H9 (cell line): Measurements from ENCODE around the gene HOATZ. TPM values are rescaled to one million over a fixed set of nuclear protein-coding genes. Genes with fewer than 3 reads are reported as not detected.

Experiments used
- DNase-seq: peaks from one replicate; pipeline ENCODE4 v3.0.0-alpha.2; 2017
- H2AFZ ChIP-seq: one replicate; pipeline ENCODE4 v1.6.1; 2013; ENCODE audit warnings: mild to moderate bottlenecking, low read length, control low read depth, moderate library complexity
- H2AK5ac ChIP-seq: 2 replicates; pipeline ENCODE4 v1.6.1; 2013; ENCODE audit warnings: low read length, control low read depth, mixed read lengths; ENCODE audit not compliant: insufficient read length
- H2BK120ac ChIP-seq: one replicate; pipeline ENCODE4 v1.6.1; 2013; ENCODE audit warnings: low read depth, mild to moderate bottlenecking, low read length, control low read depth, inconsistent platforms; ENCODE audit not compliant: poor library complexity, severe bottlenecking
- H2BK12ac ChIP-seq: 2 replicates; pipeline ENCODE4 v1.6.1; 2013; ENCODE audit warnings: low read length, control low read depth, mixed read lengths, low read depth; ENCODE audit not compliant: insufficient read length
- H2BK15ac ChIP-seq: 2 replicates; pipeline ENCODE4 v1.6.1; 2013; ENCODE audit warnings: low read depth, low read length, control low read depth
- H2BK20ac ChIP-seq: one replicate; pipeline ENCODE4 v1.6.1; 2013; ENCODE audit warnings: low read depth, mild to moderate bottlenecking, low read length, control low read depth, inconsistent platforms; ENCODE audit not compliant: poor library complexity, severe bottlenecking
- H2BK5ac ChIP-seq: 2 replicates; pipeline ENCODE4 v1.6.1; 2013; ENCODE audit warnings: low read length, control low read depth, mixed read lengths; ENCODE audit not compliant: insufficient read length
- H3K14ac ChIP-seq: 2 replicates; pipeline ENCODE4 v1.6.1; 2013; ENCODE audit warnings: low read length, control low read depth; ENCODE audit not compliant: insufficient read depth
- H3K18ac ChIP-seq: 2 replicates; pipeline ENCODE4 v1.6.1; 2013; ENCODE audit warnings: low read depth, mild to moderate bottlenecking, mixed read lengths, low read length, control low read depth; ENCODE audit not compliant: insufficient read length
- H3K23ac ChIP-seq: 2 replicates; pipeline ENCODE4 v1.6.1; 2013; ENCODE audit warnings: low read length, control low read depth, mixed read lengths, low read depth; ENCODE audit not compliant: insufficient read length
- H3K23me2 ChIP-seq: 2 replicates; pipeline ENCODE4 v1.6.1; 2013; ENCODE audit warnings: low read depth, mild to moderate bottlenecking, mixed read lengths, low read length, control low read depth; ENCODE audit not compliant: insufficient read length, poor library complexity, severe bottlenecking
- H3K27ac ChIP-seq: 2 replicates; pipeline ENCODE4 v1.5.1; 2013; ENCODE audit warnings: low read length, control low read depth, mixed read lengths, low read depth; ENCODE audit not compliant: insufficient read length
- H3K27me3 ChIP-seq: 2 replicates; pipeline ENCODE4 v1.6.1; 2013; ENCODE audit warnings: low read length, control low read depth, inconsistent platforms; ENCODE audit not compliant: insufficient read depth
- H3K4ac ChIP-seq: 2 replicates; pipeline ENCODE4 v1.6.1; 2013; ENCODE audit warnings: low read depth, mild to moderate bottlenecking, control low read depth, inconsistent platforms, low read length, moderate library complexity
- H3K4me1 ChIP-seq: 2 replicates; pipeline ENCODE4 v1.6.1; 2013; ENCODE audit warnings: low read length, control low read depth, inconsistent platforms; ENCODE audit not compliant: insufficient read depth
- H3K4me2 ChIP-seq: 2 replicates; pipeline ENCODE4 v1.6.1; 2013; ENCODE audit warnings: low read length, control low read depth, mixed read lengths; ENCODE audit not compliant: insufficient read length, insufficient read depth
- H3K56ac ChIP-seq: 2 replicates; pipeline ENCODE4 v1.6.1; 2013; ENCODE audit warnings: low read depth, mild to moderate bottlenecking, mixed read lengths, low read length, control low read depth; ENCODE audit not compliant: insufficient read length
- H3K79me1 ChIP-seq: 2 replicates; pipeline ENCODE4 v1.6.1; 2013; ENCODE audit warnings: low read depth, mild to moderate bottlenecking, moderate library complexity, low read length, control low read depth, inconsistent platforms; ENCODE audit not compliant: insufficient read depth, poor library complexity, severe bottlenecking
- H3K79me2 ChIP-seq: 2 replicates; pipeline ENCODE4 v1.6.1; 2013; ENCODE audit warnings: low read length, control low read depth, inconsistent platforms; ENCODE audit not compliant: insufficient read depth
- H3K9ac ChIP-seq: 2 replicates; pipeline ENCODE4 v1.6.1; 2013; ENCODE audit warnings: low read length, control low read depth, mixed read lengths; ENCODE audit not compliant: insufficient read length; ENCODE audit errors: extremely low read depth
- H3K9me3 ChIP-seq: one replicate; pipeline ENCODE4 v1.6.1; 2013; ENCODE audit warnings: low read depth, low read length, inconsistent platforms; ENCODE audit not compliant: control insufficient read depth
- H3T11ph ChIP-seq: one replicate; pipeline ENCODE4 v1.6.1; 2013; ENCODE audit warnings: mild to moderate bottlenecking, low read length, control low read depth, inconsistent platforms
- H4K20me1 ChIP-seq: one replicate; pipeline ENCODE4 v1.6.1; 2013; ENCODE audit not compliant: control insufficient read depth, insufficient read length, insufficient read depth
- H4K5ac ChIP-seq: 2 replicates; pipeline ENCODE4 v1.6.1; 2013; ENCODE audit warnings: low read depth, mild to moderate bottlenecking, mixed read lengths, low read length, control low read depth; ENCODE audit not compliant: insufficient read length
- H4K8ac ChIP-seq: replicated peaks from 2 replicates; pipeline ENCODE4 v1.6.1; 2013; ENCODE audit warnings: low read length, control low read depth, mixed read lengths, low read depth; ENCODE audit not compliant: insufficient read length
- H4K91ac ChIP-seq: 2 replicates; pipeline ENCODE4 v1.6.1; 2013; ENCODE audit warnings: low read depth, mild to moderate bottlenecking, moderate library complexity, mixed read lengths, low read length, control low read depth; ENCODE audit not compliant: insufficient read length
- H3K27ac Mint-ChIP-seq, 3 experiments: 2 replicates in 2 of 3; 3 replicates in 1 of 3; pipeline ENCODE4 v1.8.0; 2020 to 2021; ENCODE audit warnings: mixed read lengths in 3 of 3, mild to moderate bottlenecking in 1 of 3, moderate library complexity in 1 of 3
- H3K27me3 Mint-ChIP-seq: 2 replicates; pipeline ENCODE4 v1.8.0; 2021; ENCODE audit warnings: low read depth, mild to moderate bottlenecking, moderate library complexity, mixed read lengths
- H3K36me3 Mint-ChIP-seq, 3 experiments: 2 replicates in 2 of 3; 3 replicates in 1 of 3; pipeline ENCODE4 v1.8.0; 2020 to 2021; ENCODE audit warnings: low read depth in 3 of 3, mixed read lengths in 3 of 3; ENCODE audit not compliant: insufficient read depth in 1 of 3
- H3K4me1 Mint-ChIP-seq, 2 experiments: 2 replicates each; pipeline ENCODE4 v1.8.0; 2020; ENCODE audit warnings: mixed read lengths in 2 of 2
- H3K4me3 Mint-ChIP-seq, 2 experiments: 2 replicates in 1 of 2; 3 replicates in 1 of 2; pipeline ENCODE4 v1.8.0; 2020 to 2021; ENCODE audit warnings: mild to moderate bottlenecking in 2 of 2, mixed read lengths in 2 of 2, moderate library complexity in 1 of 2
- H3K9me3 Mint-ChIP-seq, 2 experiments: 2 replicates in 1 of 2; 3 replicates in 1 of 2; pipeline ENCODE4 v1.8.0; 2020; ENCODE audit warnings: mild to moderate bottlenecking in 2 of 2, mixed read lengths in 2 of 2, moderate library complexity in 1 of 2
- CTCF ChIP-seq: fragments of 200-600 bp; sonication (generic); conservative IDR thresholded peaks from 3 replicates; pipeline ENCODE4 v1.8.0; 2021; ENCODE audit warnings: antibody characterized with exemption, mild to moderate bottlenecking
- WGBS: extraction: QIAGEN DNeasy Blood & Tissue Kit; methylation state at CpG from one replicate; pipeline ENCODE4 v1.1.7; 2013; ENCODE audit warnings: missing lambda C conversion rate, low lambda C conversion rate, mixed read lengths; ENCODE audit not compliant: insufficient read length; ENCODE audit errors: extremely low coverage; 5-methylcytosine and 5-hydroxymethylcytosine counted together
- total RNA-seq: library from RNA; stranded (reverse); gene quantifications from 2 replicates; pipeline ENCODE4 v1.2.1, GENCODE V29; 2021

HOATZ gene
- total RNA-seq, 1 experiment from 2014 or later: not detected

- Mint-ChIP-seq H3K27me3 (peaks cover 4% of the 10 kb centered on the region; the same call in 1 of the 2 replicates), H3K36me3 (no peaks in the 10 kb centered on the region), H3K27ac (no peak overlapping the region), H3K4me1 (no peaks in the 10 kb centered on the region), H3K4me3 (no peak overlapping the region), H3K9me3 (no peaks in the 10 kb centered on the region)
- Histone ChIP-seq H2BK12ac (no peak overlapping the region), H2AFZ (no peak overlapping the region), H3K14ac (no peak overlapping the region), H3K9ac (no peak overlapping the region), H3K27me3 (no peaks in the 10 kb centered on the region), H2BK15ac (no peak overlapping the region), H3T11ph (no peak overlapping the region), H3K18ac (no peak overlapping the region), H3K27ac (no peak overlapping the region), H3K23me2 (no peaks in the 10 kb centered on the region), H3K4ac (no peak overlapping the region), H2BK5ac (no peak overlapping the region), H4K20me1 (no peaks in the 10 kb centered on the region), H2AK5ac (no peak overlapping the region), H2BK20ac (no peak overlapping the region), H4K91ac (no peak overlapping the region), H2BK120ac (no peak overlapping the region), H3K79me1 (no peaks in the 10 kb centered on the region), H3K9me3 (no peaks in the 10 kb centered on the region), H3K23ac (no peak overlapping the region), H3K4me2 (no peak overlapping the region), H4K8ac (no peak overlapping the region), H3K56ac (no peak overlapping the region), H3K79me2 (no peaks in the 10 kb centered on the region), H4K5ac (no peak overlapping the region), H3K4me1 (no peaks in the 10 kb centered on the region)
- WGBS: no CpG with 5 or more reads among the region's 3 CpGs
- no peak for DNase-seq
- TF ChIP-seq CTCF: no peak
Observed at GRCh38 chr11:111476956-111477355, 37.6 kb upstream of the HOATZ start.
